ENCODE results near the gene RBM15. TPM values are rescaled to one million over a fixed set of nuclear protein-coding genes. Genes with fewer than 3 reads are reported as not detected.

Gene RBM15
- total and polyA plus RNA-seq, 2 experiments from 2014 or later: 20.8 to 84.0 TPM

DNA sequence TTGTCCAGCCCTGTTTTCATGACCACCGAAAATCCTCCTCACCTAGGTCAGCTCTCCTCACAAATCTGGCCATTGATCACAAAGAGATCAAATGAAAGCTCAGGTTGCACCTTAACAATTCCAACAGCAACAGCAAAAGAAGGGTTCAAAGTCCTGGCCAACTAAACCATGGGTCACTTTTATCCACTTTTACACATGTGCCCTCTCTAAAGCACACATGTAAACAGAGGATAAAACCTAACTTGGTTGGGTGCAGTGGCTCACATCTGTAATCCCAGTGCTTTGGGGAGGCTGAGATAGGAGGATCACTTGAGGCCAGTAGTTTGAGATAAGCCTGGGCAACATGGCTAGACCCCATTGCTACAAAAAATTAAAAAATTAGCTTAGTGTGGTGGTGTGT is 3.9 kb upstream of the RBM15 start:
- Mint-ChIP-seq H3K9me3 (peaks cover 5% of the 10 kb centered on the region; the same call in 2 of the 3 replicates), H3K36me3 (ENCODE audit: low read depth) (peaks cover 10% of the 10 kb centered on the region), H3K27me3 (ENCODE audit: insufficient read depth, low read depth, poor library complexity) (peaks cover 10% of the 10 kb centered on the region), H3K27ac (no peak overlapping the region), H3K4me3 (no peak overlapping the region), H3K4me1 (peaks cover 5% of the 10 kb centered on the region; the same call in 2 of the 3 replicates)
- Histone ChIP-seq H3K27ac (ENCODE audit: low read depth) (no peak overlapping the region), H2AFZ (no peak overlapping the region), H3K4me3 (no peak overlapping the region), H4K20me1 (replicated peaks; ENCODE audit: insufficient read depth) (peaks cover under 1% of the 10 kb centered on the region; the same call in 1 of the 2 replicates), H3K4me2 (no peak overlapping the region), H3K36me3 (ENCODE audit: insufficient read depth) (no peaks in the 10 kb centered on the region), H3K9me2 (ENCODE audit: insufficient read depth) (no peaks in the 10 kb centered on the region), H3K79me2 (replicated peaks; ENCODE audit: insufficient read depth) (peaks cover 15% of the 10 kb centered on the region), H3K27me3 (ENCODE audit: insufficient read depth) (no peaks in the 10 kb centered on the region), H3F3A (replicated peaks; ENCODE audit: low read depth) (no peaks in the 10 kb centered on the region), H3K4me1 (ENCODE audit: insufficient read depth) (peaks cover 9% of the 10 kb centered on the region; the same call in 1 of the 2 replicates)
- no peak for DNase-seq (ENCODE audit: low spot score)
- TF ChIP-seq, protein P1, sequence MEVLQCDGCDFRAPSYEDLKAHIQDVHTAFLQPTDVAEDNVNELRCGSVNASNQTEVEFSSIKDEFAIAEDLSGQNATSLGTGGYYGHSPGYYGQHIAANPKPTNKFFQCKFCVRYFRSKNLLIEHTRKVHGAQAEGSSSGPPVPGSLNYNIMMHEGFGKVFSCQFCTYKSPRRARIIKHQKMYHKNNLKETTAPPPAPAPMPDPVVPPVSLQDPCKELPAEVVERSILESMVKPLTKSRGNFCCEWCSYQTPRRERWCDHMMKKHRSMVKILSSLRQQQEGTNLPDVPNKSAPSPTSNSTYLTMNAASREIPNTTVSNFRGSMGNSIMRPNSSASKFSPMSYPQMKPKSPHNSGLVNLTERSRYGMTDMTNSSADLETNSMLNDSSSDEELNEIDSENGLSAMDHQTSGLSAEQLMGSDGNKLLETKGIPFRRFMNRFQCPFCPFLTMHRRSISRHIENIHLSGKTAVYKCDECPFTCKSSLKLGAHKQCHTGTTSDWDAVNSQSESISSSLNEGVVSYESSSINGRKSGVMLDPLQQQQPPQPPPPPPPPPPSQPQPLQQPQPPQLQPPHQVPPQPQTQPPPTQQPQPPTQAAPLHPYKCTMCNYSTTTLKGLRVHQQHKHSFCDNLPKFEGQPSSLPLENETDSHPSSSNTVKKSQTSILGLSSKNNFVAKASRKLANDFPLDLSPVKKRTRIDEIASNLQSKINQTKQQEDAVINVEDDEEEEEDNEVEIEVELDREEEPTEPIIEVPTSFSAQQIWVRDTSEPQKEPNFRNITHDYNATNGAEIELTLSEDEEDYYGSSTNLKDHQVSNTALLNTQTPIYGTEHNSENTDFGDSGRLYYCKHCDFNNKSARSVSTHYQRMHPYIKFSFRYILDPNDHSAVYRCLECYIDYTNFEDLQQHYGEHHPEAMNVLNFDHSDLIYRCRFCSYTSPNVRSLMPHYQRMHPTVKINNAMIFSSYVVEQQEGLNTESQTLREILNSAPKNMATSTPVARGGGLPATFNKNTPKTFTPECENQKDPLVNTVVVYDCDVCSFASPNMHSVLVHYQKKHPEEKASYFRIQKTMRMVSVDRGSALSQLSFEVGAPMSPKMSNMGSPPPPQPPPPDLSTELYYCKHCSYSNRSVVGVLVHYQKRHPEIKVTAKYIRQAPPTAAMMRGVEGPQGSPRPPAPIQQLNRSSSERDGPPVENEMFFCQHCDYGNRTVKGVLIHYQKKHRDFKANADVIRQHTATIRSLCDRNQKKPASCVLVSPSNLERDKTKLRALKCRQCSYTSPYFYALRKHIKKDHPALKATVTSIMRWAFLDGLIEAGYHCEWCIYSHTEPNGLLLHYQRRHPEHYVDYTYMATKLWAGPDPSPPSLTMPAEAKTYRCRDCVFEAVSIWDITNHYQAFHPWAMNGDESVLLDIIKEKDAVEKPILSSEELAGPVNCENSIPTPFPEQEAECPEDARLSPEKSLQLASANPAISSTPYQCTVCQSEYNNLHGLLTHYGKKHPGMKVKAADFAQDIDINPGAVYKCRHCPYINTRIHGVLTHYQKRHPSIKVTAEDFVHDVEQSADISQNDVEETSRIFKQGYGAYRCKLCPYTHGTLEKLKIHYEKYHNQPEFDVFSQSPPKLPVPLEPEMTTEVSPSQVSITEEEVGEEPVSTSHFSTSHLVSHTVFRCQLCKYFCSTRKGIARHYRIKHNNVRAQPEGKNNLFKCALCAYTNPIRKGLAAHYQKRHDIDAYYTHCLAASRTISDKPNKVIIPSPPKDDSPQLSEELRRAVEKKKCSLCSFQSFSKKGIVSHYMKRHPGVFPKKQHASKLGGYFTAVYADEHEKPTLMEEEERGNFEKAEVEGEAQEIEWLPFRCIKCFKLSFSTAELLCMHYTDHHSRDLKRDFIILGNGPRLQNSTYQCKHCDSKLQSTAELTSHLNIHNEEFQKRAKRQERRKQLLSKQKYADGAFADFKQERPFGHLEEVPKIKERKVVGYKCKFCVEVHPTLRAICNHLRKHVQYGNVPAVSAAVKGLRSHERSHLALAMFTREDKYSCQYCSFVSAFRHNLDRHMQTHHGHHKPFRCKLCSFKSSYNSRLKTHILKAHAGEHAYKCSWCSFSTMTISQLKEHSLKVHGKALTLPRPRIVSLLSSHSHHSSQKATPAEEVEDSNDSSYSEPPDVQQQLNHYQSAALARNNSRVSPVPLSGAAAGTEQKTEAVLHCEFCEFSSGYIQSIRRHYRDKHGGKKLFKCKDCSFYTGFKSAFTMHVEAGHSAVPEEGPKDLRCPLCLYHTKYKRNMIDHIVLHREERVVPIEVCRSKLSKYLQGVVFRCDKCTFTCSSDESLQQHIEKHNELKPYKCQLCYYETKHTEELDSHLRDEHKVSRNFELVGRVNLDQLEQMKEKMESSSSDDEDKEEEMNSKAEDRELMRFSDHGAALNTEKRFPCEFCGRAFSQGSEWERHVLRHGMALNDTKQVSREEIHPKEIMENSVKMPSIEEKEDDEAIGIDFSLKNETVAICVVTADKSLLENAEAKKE (CRISPR knock-in tag; IDR thresholded peaks at IDR 0.05): no peak
- ATAC-seq: no peak

DNA sequence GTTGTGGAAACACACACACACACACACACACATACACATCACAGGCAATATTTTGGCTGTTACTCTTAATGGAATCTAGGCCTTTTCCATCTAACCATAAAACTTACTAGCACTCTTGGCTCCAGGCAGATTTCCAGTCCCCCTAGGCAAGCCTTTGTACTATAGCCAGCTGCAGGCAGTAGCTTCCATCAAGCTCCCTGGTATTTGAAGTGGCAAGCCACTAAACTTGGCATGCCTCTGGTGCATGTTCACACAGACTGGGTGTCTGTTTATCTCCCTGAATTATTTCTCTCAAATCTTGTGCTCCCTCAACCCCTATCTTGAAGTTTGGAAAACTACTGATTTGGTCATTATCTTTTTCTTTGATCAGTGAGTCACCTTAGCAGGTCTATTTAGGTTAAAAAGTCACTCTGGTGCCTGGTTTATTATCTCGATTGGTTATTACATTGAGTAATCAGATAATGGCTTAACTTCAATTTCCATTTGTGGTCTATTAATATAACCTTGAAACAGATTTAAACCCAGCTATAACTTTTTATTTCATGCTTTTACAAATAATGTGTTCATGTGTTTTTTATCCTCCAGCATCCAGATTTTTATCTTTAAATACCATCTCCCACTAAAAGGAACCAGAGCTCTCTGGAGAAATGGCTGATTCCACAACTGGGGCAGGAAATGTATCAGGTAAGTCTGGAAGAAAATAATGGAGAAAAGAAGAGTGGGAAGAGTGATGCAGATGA is 2.7 kb upstream of the RBM15 start:
- ATAC-seq: no peak
- no peak overlapping the region for H3K27ac ChIP-seq (ENCODE audit: low read depth)
- TF ChIP-seq ZNF331 (CRISPR knock-in tag; IDR thresholded peaks at IDR 0.05; ENCODE audit: low read depth) (no peak), CREB1 (CRISPR knock-in tag; IDR thresholded peaks at IDR 0.05; ENCODE audit: low read depth) (no peak), NANOG (IDR thresholded peaks at IDR 0.05; ENCODE audit: borderline replicate concordance) (no peak), POLR2AphosphoS5 (IDR thresholded peaks at IDR 0.05; ENCODE audit: low read depth) (no peak)
- TF ChIP-seq, protein P1 (CRISPR knock-in tag; IDR thresholded peaks at IDR 0.05): no peak

More for the DNA sequence above, 2.7 kb upstream of the RBM15 start:
- H3K9me3 Mint-ChIP-seq: peaks cover 5% of the 10 kb centered on the region; the same call in 2 of the 3 replicates
- H3F3A ChIP-seq (replicated peaks; ENCODE audit: low read depth): no peaks in the 10 kb centered on the region
- peaks cover 10% of the 10 kb centered on the region for H3K27me3 Mint-ChIP-seq (ENCODE audit: insufficient read depth, low read depth, poor library complexity)
- H3K36me3 Mint-ChIP-seq (ENCODE audit: low read depth): peaks cover 22% of the 10 kb centered on the region
- no peaks in the 10 kb centered on the region for H3K9me2 ChIP-seq (ENCODE audit: insufficient read depth)
- DNase-seq (ENCODE audit: low spot score): no peak
- H3K27me3 ChIP-seq (ENCODE audit: insufficient read depth): no peaks in the 10 kb centered on the region
- no peak overlapping the region for H2AFZ ChIP-seq
- H3K4me3 ChIP-seq: no peak overlapping the region
- H3K4me1 Mint-ChIP-seq: peaks cover 17% of the 10 kb centered on the region
- no peak overlapping the region for H3K27ac Mint-ChIP-seq
- H3K4me1 ChIP-seq (ENCODE audit: insufficient read depth): peaks cover 9% of the 10 kb centered on the region; the same call in 1 of the 2 replicates
- no peaks in the 10 kb centered on the region for H3K36me3 ChIP-seq (ENCODE audit: insufficient read depth)
- H3K4me3 Mint-ChIP-seq: no peak overlapping the region; the same call in 2 of the 3 replicates
- H4K20me1 ChIP-seq (replicated peaks; ENCODE audit: insufficient read depth): peaks cover 13% of the 10 kb centered on the region
- H3K4me2 ChIP-seq: no peak overlapping the region; the same call in 1 of the 2 replicates
- peaks cover 27% of the 10 kb centered on the region for H3K79me2 ChIP-seq (replicated peaks; ENCODE audit: insufficient read depth)
